ENCODE measurements around the gene CCDC43.

Gene CCDC43

DNA sequence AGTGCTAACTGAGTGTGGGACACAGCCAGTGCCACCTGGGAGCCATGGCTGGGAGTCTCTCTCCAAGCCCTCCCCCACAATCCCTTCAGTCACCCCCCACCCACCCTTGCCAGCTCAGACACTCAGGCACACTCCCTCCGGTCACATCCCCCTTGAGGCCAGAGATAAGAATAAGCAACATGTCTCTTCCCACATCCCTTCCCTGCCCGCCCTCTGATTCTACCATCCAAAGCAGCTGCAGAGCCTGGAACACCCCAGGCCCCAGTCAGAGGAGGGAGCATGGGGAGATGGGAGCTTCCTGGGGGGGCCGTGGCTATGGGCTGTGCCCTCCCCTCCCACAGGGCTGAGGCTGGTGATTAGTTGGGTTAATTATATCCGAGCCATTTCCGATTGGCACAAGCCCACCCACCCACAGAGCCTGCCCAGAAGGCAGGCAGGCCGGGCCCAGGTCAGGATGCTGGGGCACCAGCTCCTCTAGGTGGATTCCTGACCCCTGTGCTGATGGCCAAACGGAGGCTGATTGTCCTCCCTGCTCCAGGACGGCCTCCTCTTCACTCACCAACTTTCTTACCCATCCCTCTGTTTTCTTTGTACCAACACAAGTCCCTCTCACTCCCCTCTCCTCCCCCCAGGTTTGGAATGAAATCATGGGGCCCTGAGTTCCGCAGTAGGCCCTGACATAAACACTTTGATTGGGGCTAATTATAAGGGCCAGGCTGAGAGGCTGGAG is 61.9 kb downstream of the CCDC43 start:
- DNase-seq (ENCODE audit: low spot score) = no peak

Data from germinal center (tissue), 1 donor.